ENCODE measurements around the gene TMEM217.
"Not testable (repeated sequence)": the region's sequence is repeated elsewhere in the genome, so short reads cannot be mapped to it uniquely, and the experiment has no call there.

TMEM217 gene

DNA sequence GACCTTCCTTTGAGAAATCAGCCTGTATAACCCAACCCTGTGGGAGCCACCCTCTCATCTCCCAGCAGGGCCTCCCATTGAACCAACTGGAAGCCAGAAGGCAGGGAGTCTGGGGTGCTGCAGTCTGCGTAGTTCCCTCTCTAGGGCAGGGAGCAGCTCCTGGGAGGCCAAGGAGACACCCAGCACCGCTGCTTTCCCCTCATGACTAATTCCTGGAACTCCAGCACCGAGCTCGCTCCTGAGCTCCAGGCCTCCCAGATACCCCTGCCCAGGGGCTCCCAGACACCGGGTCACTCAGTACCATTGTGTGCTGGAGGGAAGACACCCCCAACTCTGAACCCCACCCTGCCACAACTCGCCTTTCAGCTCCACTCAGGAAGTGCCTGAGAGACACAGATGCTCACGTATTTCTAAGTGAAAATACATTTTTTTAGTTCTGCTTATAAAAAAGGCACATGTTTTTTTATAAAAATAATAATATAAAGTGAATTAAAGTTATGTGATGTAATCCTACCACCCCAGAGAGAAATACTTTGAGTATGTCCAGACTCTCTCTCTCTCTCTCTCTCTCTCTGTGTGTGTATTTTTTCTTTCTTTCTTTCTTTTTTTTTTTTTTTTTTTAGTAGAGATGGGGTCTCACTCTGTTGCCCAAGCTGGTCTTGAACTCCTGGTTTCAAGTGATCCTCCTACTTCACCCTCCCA, 70.5 kb downstream of the TMEM217 start:
- Histone ChIP-seq H3K9ac (ENCODE audit: low read depth, low read length) (no peak overlapping the region), H3K4me3 (ENCODE audit: low read length) (no peak overlapping the region), H3K27me3 (ENCODE audit: control insufficient read depth, insufficient read depth, low read length) (no peaks in the 10 kb centered on the region), H3K4me2 (ENCODE audit: low read length) (no peak overlapping the region), H3K4me1 (ENCODE audit: control insufficient read depth, insufficient read depth, low read length) (no peaks in the 10 kb centered on the region), H3K36me3 (ENCODE audit: insufficient read depth, low read length) (no peaks in the 10 kb centered on the region), H3K9me3 (replicated peaks; ENCODE audit: low read length) (no peaks in the 10 kb centered on the region)

DNA sequence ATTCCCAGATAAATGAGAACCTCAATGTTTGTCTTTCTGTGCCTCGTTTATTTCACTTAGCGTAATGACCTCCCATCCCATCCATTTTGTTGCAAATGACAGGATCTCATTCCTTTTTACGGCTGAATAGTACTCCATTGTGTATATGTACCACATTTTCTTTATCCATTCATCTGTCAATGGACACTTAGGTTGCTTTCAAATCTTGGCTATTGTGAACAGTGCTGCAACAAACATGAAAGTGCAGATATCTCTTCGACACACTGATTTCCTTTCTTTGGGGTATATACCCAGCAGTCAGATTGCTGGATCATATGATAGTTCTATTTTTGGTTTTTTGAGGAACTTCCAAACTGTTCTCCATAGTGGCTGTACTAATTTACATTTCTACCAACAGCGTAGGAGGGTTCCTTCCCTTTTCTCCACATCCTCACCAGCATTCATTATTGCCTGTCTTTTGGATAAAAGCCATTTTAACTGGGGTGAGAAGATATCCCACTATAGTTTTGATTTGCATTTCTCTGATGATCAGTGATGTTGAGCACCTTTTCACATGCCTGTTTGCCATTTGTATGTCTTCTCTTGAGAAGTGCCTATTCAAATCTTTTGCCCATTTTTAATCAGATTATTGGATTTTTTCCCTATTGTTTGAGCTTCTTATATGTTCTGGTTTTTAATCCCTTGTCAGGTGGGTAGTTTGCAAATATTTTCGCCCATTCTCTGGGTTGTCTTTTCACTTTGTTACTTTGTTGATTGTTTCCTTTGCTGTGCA, 71.8 kb downstream of the TMEM217 start:
- not testable (repeated sequence) for H3K4me3 ChIP-seq (ENCODE audit: low read length); H3K4me1 ChIP-seq (ENCODE audit: control insufficient read depth, insufficient read depth, low read length); H3K9ac ChIP-seq (ENCODE audit: low read depth, low read length)

GRCh38 chr6:37182736-37183590, 75.0 kb downstream of the TMEM217 start:
- Histone ChIP-seq H3K4me2 (ENCODE audit: low read length) (no peak overlapping the region), H3K4me1 (ENCODE audit: control insufficient read depth, insufficient read depth, low read length) (no peaks in the 10 kb centered on the region), H3K4me3 (ENCODE audit: low read length) (no peak overlapping the region), H3K27me3 (ENCODE audit: control insufficient read depth, insufficient read depth, low read length) (no peaks in the 10 kb centered on the region), H3K36me3 (ENCODE audit: insufficient read depth, low read length) (no peaks in the 10 kb centered on the region), H3K9ac (ENCODE audit: low read depth, low read length) (no peak overlapping the region), H3K9me3 (replicated peaks; ENCODE audit: low read length) (no peaks in the 10 kb centered on the region)

More for the DNA sequence above, 71.8 kb downstream of the TMEM217 start:
- H3K27me3 ChIP-seq (ENCODE audit: control insufficient read depth, insufficient read depth, low read length); H3K9me3 ChIP-seq (replicated peaks; ENCODE audit: low read length); H3K4me2 ChIP-seq (ENCODE audit: low read length); H3K36me3 ChIP-seq (ENCODE audit: insufficient read depth, low read length): not testable (repeated sequence)

DNA sequence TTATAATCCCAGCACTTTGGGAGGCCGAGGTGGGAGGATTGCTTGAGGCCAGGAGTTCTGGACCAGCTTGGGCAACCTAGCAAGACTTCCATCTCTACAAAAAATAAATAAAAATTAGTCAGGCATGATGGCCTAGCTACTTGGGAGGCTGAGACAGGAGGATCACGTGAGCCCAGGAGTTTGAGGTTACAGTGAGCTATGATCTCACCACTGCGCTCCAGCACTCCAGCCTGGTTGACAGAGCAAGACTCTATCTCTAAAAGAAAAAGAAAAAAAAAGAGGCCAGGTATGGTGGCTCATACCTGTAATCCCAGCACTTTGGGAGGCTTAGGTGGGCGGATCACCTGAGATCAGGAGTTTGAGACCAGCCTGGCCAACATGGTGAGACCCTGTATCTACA, 77.3 kb downstream of the TMEM217 start:
- H3K36me3 ChIP-seq (ENCODE audit: insufficient read depth, low read length); H3K4me2 ChIP-seq (ENCODE audit: low read length); H3K4me3 ChIP-seq (ENCODE audit: low read length); H3K4me1 ChIP-seq (ENCODE audit: control insufficient read depth, insufficient read depth, low read length); H3K9me3 ChIP-seq (replicated peaks; ENCODE audit: low read length); H3K27me3 ChIP-seq (ENCODE audit: control insufficient read depth, insufficient read depth, low read length); H3K9ac ChIP-seq (ENCODE audit: low read depth, low read length): not testable (repeated sequence)

DNA sequence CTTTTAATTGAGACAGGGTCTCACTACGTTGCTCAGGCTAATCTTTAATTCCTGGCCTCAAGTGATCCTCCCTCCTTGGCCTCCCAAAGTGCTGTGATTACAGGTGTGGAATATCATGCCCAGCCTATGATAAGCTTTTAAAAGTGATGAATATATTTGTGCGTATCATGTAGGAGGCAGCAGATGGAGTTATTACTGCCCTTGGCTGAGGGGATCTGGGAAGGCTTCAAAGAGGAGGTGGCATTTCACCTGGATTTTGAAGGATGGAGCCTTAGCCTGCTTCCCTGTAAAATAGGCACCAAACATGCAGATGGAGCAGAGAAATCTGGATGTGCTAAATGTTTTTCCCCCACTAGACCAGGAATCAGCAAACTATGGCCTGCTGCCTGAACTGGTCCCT, 77.9 kb downstream of the TMEM217 start:
- Histone ChIP-seq H3K4me2 (ENCODE audit: low read length) (no peak overlapping the region), H3K36me3 (ENCODE audit: insufficient read depth, low read length) (peaks cover 4% of the 10 kb centered on the region), H3K4me1 (ENCODE audit: control insufficient read depth, insufficient read depth, low read length) (no peaks in the 10 kb centered on the region)

GRCh38 chr6:37177935-37178517, 79.9 kb downstream of the TMEM217 start:
- no peaks in the 10 kb centered on the region for H3K4me1 ChIP-seq (ENCODE audit: control insufficient read depth, insufficient read depth, low read length)
- peaks cover 19% of the 10 kb centered on the region for H3K36me3 ChIP-seq (ENCODE audit: insufficient read depth, low read length)
- H3K9ac ChIP-seq (ENCODE audit: low read depth, low read length), result no peak overlapping the region
- H3K4me3 ChIP-seq (ENCODE audit: low read length), result no peak overlapping the region
- H3K9me3 ChIP-seq (replicated peaks; ENCODE audit: low read length), result no peaks in the 10 kb centered on the region
- H3K4me2 ChIP-seq (ENCODE audit: low read length), result no peak overlapping the region
- H3K27me3 ChIP-seq (ENCODE audit: control insufficient read depth, insufficient read depth, low read length), result no peaks in the 10 kb centered on the region

More for the DNA sequence above, 77.9 kb downstream of the TMEM217 start:
- Histone ChIP-seq H3K9me3 (replicated peaks; ENCODE audit: low read length) (no peaks in the 10 kb centered on the region), H3K4me3 (ENCODE audit: low read length) (no peak overlapping the region), H3K27me3 (ENCODE audit: control insufficient read depth, insufficient read depth, low read length) (no peaks in the 10 kb centered on the region), H3K9ac (ENCODE audit: low read depth, low read length) (no peak overlapping the region)

- no peak overlapping the region for H3K9ac ChIP-seq (ENCODE audit: low read depth, low read length)
- H3K9me3 ChIP-seq (replicated peaks; ENCODE audit: low read length), result no peaks in the 10 kb centered on the region
- no peaks in the 10 kb centered on the region for H3K27me3 ChIP-seq (ENCODE audit: control insufficient read depth, insufficient read depth, low read length)
- H3K4me1 ChIP-seq (ENCODE audit: control insufficient read depth, insufficient read depth, low read length), result no peaks in the 10 kb centered on the region
- peaks cover 19% of the 10 kb centered on the region for H3K36me3 ChIP-seq (ENCODE audit: insufficient read depth, low read length)
- H3K4me3 ChIP-seq (ENCODE audit: low read length), result no peak overlapping the region
- H3K4me2 ChIP-seq (ENCODE audit: low read length), result no peak overlapping the region
These were observed 80.6 kb downstream of the TMEM217 start for GRCh38 chr6:37177077-37177934.

- Histone ChIP-seq H3K4me3 (ENCODE audit: low read length) (no peak overlapping the region), H3K27me3 (ENCODE audit: control insufficient read depth, insufficient read depth, low read length) (no peaks in the 10 kb centered on the region), H3K4me2 (ENCODE audit: low read length) (no peak overlapping the region), H3K4me1 (ENCODE audit: control insufficient read depth, insufficient read depth, low read length) (peaks cover 5% of the 10 kb centered on the region), H3K36me3 (ENCODE audit: insufficient read depth, low read length) (peaks cover 19% of the 10 kb centered on the region), H3K9me3 (replicated peaks; ENCODE audit: low read length) (no peaks in the 10 kb centered on the region), H3K9ac (ENCODE audit: low read depth, low read length) (no peak overlapping the region)
These were observed 81.5 kb downstream of the TMEM217 start for GRCh38 chr6:37176268-37177076.

- Histone ChIP-seq H3K27me3 (ENCODE audit: control insufficient read depth, insufficient read depth, low read length) (no peaks in the 10 kb centered on the region), H3K9me3 (replicated peaks; ENCODE audit: low read length) (no peaks in the 10 kb centered on the region), H3K9ac (ENCODE audit: low read depth, low read length) (no peak overlapping the region), H3K4me2 (ENCODE audit: low read length) (no peak overlapping the region), H3K4me1 (ENCODE audit: control insufficient read depth, insufficient read depth, low read length) (peaks cover 13% of the 10 kb centered on the region), H3K4me3 (ENCODE audit: low read length) (no peak overlapping the region), H3K36me3 (ENCODE audit: insufficient read depth, low read length) (peaks cover 19% of the 10 kb centered on the region)
These were observed 82.3 kb downstream of the TMEM217 start for GRCh38 chr6:37175332-37176267.

Measured in skeletal muscle satellite cell (primary cell).